Fibroblast of lung (primary cell): ENCODE data around the gene PTPN14.

Experiments
- CTCF ChIP-seq, 2 donors: IDR thresholded peaks in 1 of 2; conservative IDR thresholded peaks in 1 of 2; 1 replicate in 1 of 2; 2 replicates in 1 of 2; pipeline ENCODE4 v1.5.1; 2011 to 2012; ENCODE audit warnings: low read length in 2 of 2, control low read depth in 1 of 2, inconsistent platforms in 1 of 2, low read depth in 1 of 2, mild to moderate bottlenecking in 1 of 2
- EZH2 ChIP-seq: IDR thresholded peaks from 2 replicates; pipeline ENCODE4 v1.5.1; 2012; ENCODE audit warnings: low read length, control low read depth, mild to moderate bottlenecking; ENCODE audit errors: missing control alignments

- TF ChIP-seq CTCF (conservative IDR thresholded peaks at IDR 0.05 in 1 of 2, IDR thresholded peaks at IDR 0.05 in 1 of 2; ENCODE audit: low read depth in 1 of 2, low read length in 2 of 2): no peak
- no peak for TF ChIP-seq EZH2
These were observed 14.2 kb downstream of the PTPN14 start for GRCh38 chr1:214537219-214537618.
